ENCODE results near the gene ZFX.

GRCh38 chrX:24216037-24216436 is 66.5 kb downstream of the ZFX start:
- TF ChIP-seq TAF1 (IDR thresholded peaks at IDR 0.05; ENCODE audit: borderline replicate concordance, insufficient read depth, low read length) (no peak), POLR2AphosphoS5 (IDR thresholded peaks at IDR 0.05; ENCODE audit: low read depth, low read length) (no peak), SIN3A (IDR thresholded peaks at IDR 0.05; ENCODE audit: borderline replicate concordance, insufficient read depth, low read length) (no peak), FOXP2 (optimal IDR thresholded peaks at IDR 0.05; ENCODE audit: borderline replicate concordance, extremely low read depth, extremely low read length, insufficient read depth) (no peak)
- TF ChIP-seq, protein P1, sequence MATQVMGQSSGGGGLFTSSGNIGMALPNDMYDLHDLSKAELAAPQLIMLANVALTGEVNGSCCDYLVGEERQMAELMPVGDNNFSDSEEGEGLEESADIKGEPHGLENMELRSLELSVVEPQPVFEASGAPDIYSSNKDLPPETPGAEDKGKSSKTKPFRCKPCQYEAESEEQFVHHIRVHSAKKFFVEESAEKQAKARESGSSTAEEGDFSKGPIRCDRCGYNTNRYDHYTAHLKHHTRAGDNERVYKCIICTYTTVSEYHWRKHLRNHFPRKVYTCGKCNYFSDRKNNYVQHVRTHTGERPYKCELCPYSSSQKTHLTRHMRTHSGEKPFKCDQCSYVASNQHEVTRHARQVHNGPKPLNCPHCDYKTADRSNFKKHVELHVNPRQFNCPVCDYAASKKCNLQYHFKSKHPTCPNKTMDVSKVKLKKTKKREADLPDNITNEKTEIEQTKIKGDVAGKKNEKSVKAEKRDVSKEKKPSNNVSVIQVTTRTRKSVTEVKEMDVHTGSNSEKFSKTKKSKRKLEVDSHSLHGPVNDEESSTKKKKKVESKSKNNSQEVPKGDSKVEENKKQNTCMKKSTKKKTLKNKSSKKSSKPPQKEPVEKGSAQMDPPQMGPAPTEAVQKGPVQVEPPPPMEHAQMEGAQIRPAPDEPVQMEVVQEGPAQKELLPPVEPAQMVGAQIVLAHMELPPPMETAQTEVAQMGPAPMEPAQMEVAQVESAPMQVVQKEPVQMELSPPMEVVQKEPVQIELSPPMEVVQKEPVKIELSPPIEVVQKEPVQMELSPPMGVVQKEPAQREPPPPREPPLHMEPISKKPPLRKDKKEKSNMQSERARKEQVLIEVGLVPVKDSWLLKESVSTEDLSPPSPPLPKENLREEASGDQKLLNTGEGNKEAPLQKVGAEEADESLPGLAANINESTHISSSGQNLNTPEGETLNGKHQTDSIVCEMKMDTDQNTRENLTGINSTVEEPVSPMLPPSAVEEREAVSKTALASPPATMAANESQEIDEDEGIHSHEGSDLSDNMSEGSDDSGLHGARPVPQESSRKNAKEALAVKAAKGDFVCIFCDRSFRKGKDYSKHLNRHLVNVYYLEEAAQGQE (IDR thresholded peaks at IDR 0.05; ENCODE audit: insufficient read depth in 1 of 2, low read depth in 2 of 2, low read length in 2 of 2): no peak
